Stimulated activated CD4-positive, alpha-beta T cell treated with anti-CD3 and anti-CD28 coated beads, Interleukin-1b, Interleukin-23, amount 100 ng/mL, for 4 hours (primary cell): ENCODE data around the gene ANK3.

ENCODE experiments used
- DNase-seq, 2 donors: peaks; one replicate each; pipeline ENCODE4 v3.0.0-alpha.2; 2020; ENCODE audit warnings: low read depth in 2 of 2

Gene ANK3

DNA sequence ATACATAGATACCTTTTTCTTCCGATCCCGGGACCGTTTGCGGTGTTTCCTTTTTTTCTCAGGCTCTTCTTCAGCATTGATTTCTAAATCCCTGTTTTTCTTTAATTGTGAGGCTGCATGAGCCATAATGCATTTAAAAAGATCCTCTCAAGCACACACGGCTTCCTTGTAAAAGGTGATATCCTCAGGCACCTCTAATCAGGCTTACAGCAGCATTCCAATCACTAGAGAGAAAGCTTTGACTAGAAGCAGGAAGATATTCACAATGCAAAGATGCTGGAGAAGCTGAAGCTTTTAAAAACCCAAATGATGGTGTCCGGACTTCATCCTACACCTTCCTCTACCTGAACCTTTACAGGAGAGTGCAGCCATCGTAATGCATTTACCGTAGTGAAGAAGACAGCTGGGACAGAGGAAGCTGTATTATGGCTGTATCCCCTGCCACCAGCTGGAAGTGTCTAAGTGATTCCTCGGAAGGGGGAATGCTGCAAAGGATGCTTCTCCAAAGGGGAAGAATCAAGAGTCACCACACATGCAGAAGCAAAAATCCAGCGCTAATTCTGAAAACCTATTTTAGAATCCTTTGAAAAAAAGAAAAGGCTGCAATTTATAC lies at the start of gene ANK3:
Gene ANK3, minus strand, starts transcription at position 463 of the 613 bp plus-strand sequence. Its CDS starts 337 bp downstream, at position 126.
- no peak for DNase-seq

GRCh38 chr10:60434418-60435046 lies 44.9 kb upstream of the ANK3 start:
- no peak for DNase-seq

GRCh38 chr10:60433684-60434083 lies 44.0 kb upstream of the ANK3 start:
- DNase-seq, result no peak

- DNase-seq, result no peak
Observed at GRCh38 chr10:60430836-60431597, 41.3 kb upstream of the ANK3 start.

DNA sequence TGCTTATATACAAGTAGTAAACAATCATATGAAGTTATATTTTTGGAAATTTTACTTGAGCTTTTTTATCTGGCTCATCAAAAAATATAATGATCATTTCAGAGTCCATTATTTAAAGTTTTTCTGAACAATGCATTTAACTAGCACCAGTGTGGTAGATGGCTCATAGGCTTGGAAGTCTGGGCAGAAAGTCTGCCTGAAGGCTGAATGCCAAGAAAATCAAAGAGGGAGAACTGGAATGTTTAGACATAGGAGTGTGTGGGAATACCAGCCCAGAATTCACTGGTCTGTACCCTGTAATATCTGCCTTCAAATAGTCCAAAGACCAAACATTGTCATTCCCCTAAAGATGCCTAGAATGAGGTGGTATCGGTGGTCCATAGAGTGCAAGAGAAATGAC lies 40.3 kb upstream of the ANK3 start:
- DNase-seq, result no peak

- no peak for DNase-seq
Observed at GRCh38 chr10:60429084-60429849, 39.6 kb upstream of the ANK3 start.

DNA sequence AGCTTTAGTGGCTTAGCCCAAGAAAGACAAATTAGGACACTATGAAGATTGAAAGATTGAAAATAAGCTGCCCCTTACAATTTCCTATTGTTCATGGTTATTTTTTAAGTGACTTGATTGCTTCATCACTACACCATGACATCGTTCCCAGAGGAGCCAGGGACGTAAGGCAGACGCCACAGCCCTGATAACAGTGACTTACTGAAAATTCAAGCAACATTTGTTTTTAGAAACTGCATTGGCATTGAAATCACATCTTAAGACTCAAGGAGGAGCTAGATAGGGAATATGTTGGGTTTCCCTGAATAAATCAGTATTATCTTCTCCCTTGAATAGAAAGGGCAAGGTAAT lies 38.7 kb upstream of the ANK3 start:
- no peak for DNase-seq

GRCh38 chr10:60427709-60428386 lies 38.2 kb upstream of the ANK3 start:
- no peak for DNase-seq

GRCh38 chr10:60427148-60427547 lies 37.5 kb upstream of the ANK3 start:
- no peak for DNase-seq

- DNase-seq, result no peak
Observed at GRCh38 chr10:60426425-60426824, 36.8 kb upstream of the ANK3 start.

GRCh38 chr10:60425392-60426110 lies 35.9 kb upstream of the ANK3 start:
- no peak for DNase-seq

DNA sequence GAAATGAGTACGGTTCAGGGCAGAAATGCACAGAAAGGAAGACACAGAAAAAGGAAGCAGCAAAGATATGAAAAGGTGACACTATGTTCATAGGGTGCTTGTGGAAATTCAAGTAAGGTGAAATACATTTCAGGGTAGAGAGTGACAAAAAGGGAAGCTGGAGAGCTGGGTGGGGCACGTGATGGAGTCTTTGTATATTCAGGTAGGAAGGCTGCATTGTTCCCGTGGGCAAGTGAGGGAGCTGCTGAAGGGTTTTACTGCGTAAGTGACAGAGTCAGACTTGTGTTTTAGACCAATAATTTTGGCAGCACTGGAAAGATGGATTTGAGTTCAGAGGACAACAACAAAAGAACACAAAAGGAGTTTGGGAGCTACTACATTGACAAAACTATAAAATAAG lies 35.3 kb upstream of the ANK3 start:
- DNase-seq, result no peak

GRCh38 chr10:60423920-60424319 lies 34.2 kb upstream of the ANK3 start:
- DNase-seq, result no peak

- no peak for DNase-seq
Observed at GRCh38 chr10:60422809-60423208, 33.1 kb upstream of the ANK3 start.

DNA sequence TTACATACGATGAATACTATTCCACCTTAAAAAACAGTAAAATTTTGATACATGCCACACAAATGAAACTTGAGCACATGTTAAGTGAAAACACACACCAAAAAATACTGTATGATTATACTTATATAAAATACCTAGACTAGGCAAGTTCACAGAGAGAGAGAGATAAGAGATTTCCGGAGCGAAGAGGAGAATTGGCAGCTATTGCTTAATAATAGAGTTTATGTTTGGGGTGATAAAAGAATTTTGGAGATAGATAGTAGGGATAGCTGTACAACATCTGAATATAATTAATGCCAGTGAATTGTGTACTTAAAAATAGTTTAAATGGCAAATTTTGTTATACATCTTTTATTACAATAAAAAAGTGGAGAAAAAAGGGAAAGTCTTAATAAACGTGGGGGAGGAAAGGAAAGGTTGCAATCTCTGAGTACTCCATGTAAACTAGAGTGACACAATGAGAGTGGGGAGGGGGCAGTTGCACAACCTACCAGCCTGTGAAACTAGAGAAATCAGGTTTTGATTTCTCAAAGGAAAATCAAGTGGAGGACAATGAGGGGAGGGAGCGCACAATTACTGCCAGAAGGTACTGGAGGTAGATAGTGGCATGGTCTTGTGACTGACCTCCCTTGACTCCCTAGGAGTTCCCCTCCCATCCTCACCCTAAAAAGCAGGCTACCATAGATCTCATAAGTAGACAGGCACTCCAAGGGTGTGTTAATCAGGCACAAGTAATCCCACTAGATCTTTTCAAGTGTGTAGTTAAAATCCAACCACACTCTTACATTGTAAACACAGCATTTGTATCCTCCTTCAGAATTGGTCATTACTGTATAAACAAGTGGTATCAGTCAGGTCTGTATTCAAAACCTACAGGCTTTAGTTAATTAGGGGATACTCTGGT lies 31.6 kb upstream of the ANK3 start:
- no peak for DNase-seq

- no peak for DNase-seq
Observed at GRCh38 chr10:60419249-60419648, 29.6 kb upstream of the ANK3 start.

GRCh38 chr10:60417901-60418300 lies 28.2 kb upstream of the ANK3 start:
- DNase-seq, result no peak

DNA sequence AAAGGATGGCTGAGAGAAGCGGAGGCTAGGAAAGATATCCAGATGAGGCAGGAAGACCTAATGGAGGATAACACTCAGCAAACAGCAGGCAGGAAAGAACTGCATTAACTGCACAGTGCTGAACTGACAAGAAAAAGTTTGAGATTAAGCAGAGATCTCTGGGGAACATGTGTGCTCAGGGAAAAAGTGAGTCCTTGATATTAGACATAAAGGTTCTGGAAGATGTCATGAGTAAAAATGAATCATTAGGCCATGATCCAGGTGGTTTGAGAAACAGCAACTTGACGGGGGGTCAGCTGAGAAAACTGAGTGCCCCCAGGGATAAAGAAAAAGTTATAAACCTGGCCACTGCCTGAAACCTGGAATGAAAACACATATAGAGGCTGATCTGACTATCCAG lies 27.3 kb upstream of the ANK3 start:
- DNase-seq, result no peak

DNA sequence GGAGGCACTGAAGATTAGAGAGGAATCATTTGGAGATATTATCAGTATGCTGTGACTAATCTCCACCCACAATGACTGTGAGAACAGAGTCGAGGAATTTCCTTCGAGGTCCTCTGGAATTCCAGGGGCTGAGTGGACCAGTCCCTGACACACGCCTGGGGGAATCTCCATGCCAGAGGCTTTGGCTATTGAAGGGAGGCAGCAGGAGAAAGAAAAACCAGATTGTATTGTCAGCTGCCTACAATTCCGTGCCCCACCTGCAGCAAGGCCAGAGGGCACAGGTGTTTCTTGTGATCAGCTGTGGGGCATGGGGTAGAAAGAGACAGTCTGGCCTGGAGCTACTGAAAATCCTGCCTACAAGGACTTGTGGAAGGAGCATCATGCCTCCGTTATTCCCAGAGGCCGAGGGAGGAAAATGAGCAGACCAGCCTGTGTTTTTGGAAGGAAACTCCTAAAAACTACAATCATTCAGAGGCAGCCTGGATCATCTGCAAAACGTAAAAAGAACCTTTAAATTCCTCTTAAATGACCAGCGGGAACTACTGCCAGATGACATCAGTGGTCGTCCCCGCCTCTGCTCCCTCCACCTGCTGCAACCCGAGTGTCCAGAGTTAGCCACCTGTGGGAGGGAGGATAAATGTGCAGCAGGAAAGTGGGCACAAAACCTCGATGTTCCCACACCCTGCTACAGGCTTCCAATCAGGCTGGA lies 25.4 kb upstream of the ANK3 start:
- no peak for DNase-seq

- no peak for DNase-seq
Observed at GRCh38 chr10:60414111-60414510, 24.4 kb upstream of the ANK3 start.
